ENCODE data around the gene GPC6.

DNA sequence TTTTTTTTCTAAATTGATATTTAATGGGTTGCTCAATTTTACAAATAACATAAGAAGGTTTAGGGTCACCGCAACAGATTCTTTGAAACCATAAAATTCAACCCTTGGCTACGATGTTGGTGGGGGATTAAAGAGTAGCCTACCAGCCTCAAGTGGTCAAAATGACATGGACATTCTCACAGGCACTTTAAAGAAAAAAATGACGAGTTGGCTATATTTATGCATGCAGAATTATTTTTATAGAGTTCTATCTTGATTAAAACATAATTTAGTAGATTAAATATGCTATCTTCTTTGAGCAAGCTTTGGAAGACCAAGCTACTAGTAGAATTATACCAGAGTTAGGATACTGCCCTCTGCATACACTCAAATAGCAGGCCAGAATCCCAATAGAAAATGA is 959.9 kb downstream of the GPC6 start:
- no peak for TF ChIP-seq EZH2phosphoT487 (IDR thresholded peaks at IDR 0.05; ENCODE audit: insufficient read depth, low read depth)
- no peak for TF ChIP-seq EZH2 (IDR thresholded peaks at IDR 0.05; ENCODE audit: insufficient read depth, poor library complexity, severe bottlenecking)

Measured in GM23248 (cell line).